ENCODE measurements around the gene OR11H6.

- no peak for TF ChIP-seq POLR2A (IDR thresholded peaks at IDR 0.05; ENCODE audit: low read depth, low read length)
- TF ChIP-seq SMC3 (IDR thresholded peaks at IDR 0.05; ENCODE audit: low read depth, low read length): no peak
- no peak for TF ChIP-seq MAFK (IDR thresholded peaks at IDR 0.05; ENCODE audit: low read depth, low read length)
- TF ChIP-seq, protein P1, sequence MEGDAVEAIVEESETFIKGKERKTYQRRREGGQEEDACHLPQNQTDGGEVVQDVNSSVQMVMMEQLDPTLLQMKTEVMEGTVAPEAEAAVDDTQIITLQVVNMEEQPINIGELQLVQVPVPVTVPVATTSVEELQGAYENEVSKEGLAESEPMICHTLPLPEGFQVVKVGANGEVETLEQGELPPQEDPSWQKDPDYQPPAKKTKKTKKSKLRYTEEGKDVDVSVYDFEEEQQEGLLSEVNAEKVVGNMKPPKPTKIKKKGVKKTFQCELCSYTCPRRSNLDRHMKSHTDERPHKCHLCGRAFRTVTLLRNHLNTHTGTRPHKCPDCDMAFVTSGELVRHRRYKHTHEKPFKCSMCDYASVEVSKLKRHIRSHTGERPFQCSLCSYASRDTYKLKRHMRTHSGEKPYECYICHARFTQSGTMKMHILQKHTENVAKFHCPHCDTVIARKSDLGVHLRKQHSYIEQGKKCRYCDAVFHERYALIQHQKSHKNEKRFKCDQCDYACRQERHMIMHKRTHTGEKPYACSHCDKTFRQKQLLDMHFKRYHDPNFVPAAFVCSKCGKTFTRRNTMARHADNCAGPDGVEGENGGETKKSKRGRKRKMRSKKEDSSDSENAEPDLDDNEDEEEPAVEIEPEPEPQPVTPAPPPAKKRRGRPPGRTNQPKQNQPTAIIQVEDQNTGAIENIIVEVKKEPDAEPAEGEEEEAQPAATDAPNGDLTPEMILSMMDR (conservative IDR thresholded peaks at IDR 0.05; ENCODE audit: low read depth, low read length): no peak
- no peak for TF ChIP-seq RFX5 (IDR thresholded peaks at IDR 0.05; ENCODE audit: low read depth, low read length)
- no peak for TF ChIP-seq MAZ (IDR thresholded peaks at IDR 0.05; ENCODE audit: borderline replicate concordance, low read depth, low read length)
- no peak for TF ChIP-seq FOS (IDR thresholded peaks at IDR 0.05; ENCODE audit: low read depth, low read length)
- TF ChIP-seq MXI1 (IDR thresholded peaks at IDR 0.05; ENCODE audit: borderline replicate concordance, low read depth, low read length): no peak
- TF ChIP-seq CEBPB (IDR thresholded peaks at IDR 0.05; ENCODE audit: low read depth, low read length): no peak
- no peak for TF ChIP-seq RAD21 (IDR thresholded peaks at IDR 0.05; ENCODE audit: low read length)
- TF ChIP-seq, protein P2, sequence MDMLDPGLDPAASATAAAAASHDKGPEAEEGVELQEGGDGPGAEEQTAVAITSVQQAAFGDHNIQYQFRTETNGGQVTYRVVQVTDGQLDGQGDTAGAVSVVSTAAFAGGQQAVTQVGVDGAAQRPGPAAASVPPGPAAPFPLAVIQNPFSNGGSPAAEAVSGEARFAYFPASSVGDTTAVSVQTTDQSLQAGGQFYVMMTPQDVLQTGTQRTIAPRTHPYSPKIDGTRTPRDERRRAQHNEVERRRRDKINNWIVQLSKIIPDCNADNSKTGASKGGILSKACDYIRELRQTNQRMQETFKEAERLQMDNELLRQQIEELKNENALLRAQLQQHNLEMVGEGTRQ (IDR thresholded peaks at IDR 0.05; ENCODE audit: low read depth, low read length): no peak
- no peak for TF ChIP-seq RCOR1 (IDR thresholded peaks at IDR 0.05; ENCODE audit: insufficient replicate concordance, low read length)
- no peak for TF ChIP-seq CHD1 (IDR thresholded peaks at IDR 0.05; ENCODE audit: low read depth, low read length)
These were observed 44.3 kb upstream of the OR11H6 start for GRCh38 chr14:20179218-20179617.
